DMS79 treated with DMSO at 0.1 percent for 48 hours (cell line): ENCODE measurements around the gene ARHGDIG.
"Not testable (repeated sequence)": the region's sequence is repeated elsewhere in the genome, so short reads cannot be mapped to it uniquely, and the experiment has no call there.

Experiments
- DNase-seq: peaks from one replicate; lab custom pipeline; 2025; lab: John Stamatoyannopoulos, UW

ARHGDIG gene

GRCh38 chr16:280552-280951, at the start of gene ARHGDIG:
Gene ARHGDIG, plus strand, starts transcription at chr16:280591. Its CDS starts 90 bp downstream, at chr16:280681.
- DNase-seq, result no peak

GRCh38 chr16:230949-231348, 49.4 kb upstream of the ARHGDIG start:
- DNase-seq, result no peak

GRCh38 chr16:234468-235305, 45.7 kb upstream of the ARHGDIG start, which contains the start of gene FAM234A:
Gene FAM234A, plus strand, starts transcription at chr16:234821. Its CDS starts 19,593 bp downstream, at chr16:254414.
- peak; percentile 81 for DNase-seq

GRCh38 chr16:239948-240277, 40.5 kb upstream of the ARHGDIG start:
- no peak for DNase-seq

- no peak for DNase-seq
These were observed 39.8 kb upstream of the ARHGDIG start for GRCh38 chr16:240559-240958.

- no peak for DNase-seq
These were observed 38.1 kb upstream of the ARHGDIG start for GRCh38 chr16:242281-242680.

GRCh38 chr16:243348-243747, 37.0 kb upstream of the ARHGDIG start:
- no peak for DNase-seq

GRCh38 chr16:245105-245504, 35.3 kb upstream of the ARHGDIG start:
- no peak for DNase-seq

- DNase-seq, result no peak
These were observed 33.4 kb upstream of the ARHGDIG start for GRCh38 chr16:247027-247426.

- no peak for DNase-seq
These were observed 31.0 kb upstream of the ARHGDIG start for GRCh38 chr16:249431-249830.

GRCh38 chr16:252366-253337, 27.7 kb upstream of the ARHGDIG start:
- no peak for DNase-seq

- no peak for DNase-seq
These were observed 26.6 kb upstream of the ARHGDIG start for GRCh38 chr16:253833-254232.

GRCh38 chr16:254461-254860, 25.9 kb upstream of the ARHGDIG start:
- no peak for DNase-seq

GRCh38 chr16:255183-255582, 25.2 kb upstream of the ARHGDIG start:
- DNase-seq, result no peak

- DNase-seq, result not testable (repeated sequence)
These were observed 22.3 kb upstream of the ARHGDIG start for GRCh38 chr16:258091-258490.

- no peak for DNase-seq
These were observed 21.2 kb upstream of the ARHGDIG start for GRCh38 chr16:259226-259625.

GRCh38 chr16:259814-260253, 20.6 kb upstream of the ARHGDIG start:
- DNase-seq, result no peak

GRCh38 chr16:260326-260725, 20.1 kb upstream of the ARHGDIG start:
- DNase-seq, result no peak

- DNase-seq, result peak; percentile 64
These were observed 19.2 kb upstream of the ARHGDIG start for GRCh38 chr16:261031-261691.

GRCh38 chr16:262121-262745, 18.2 kb upstream of the ARHGDIG start:
- no peak for DNase-seq

GRCh38 chr16:263182-263774, 17.1 kb upstream of the ARHGDIG start:
- no peak for DNase-seq
